Spleen (tissue), 7 donors: Measurements from ENCODE around the gene DSC1.

Source experiments
- CTCF ChIP-seq, 11 experiments: fragments of 200-600 bp in 7 of 11; fragments of 450-650 bp in 4 of 11; sonication (generic) in 4 of 11; IDR thresholded peaks in 8 of 11; conservative IDR thresholded peaks in 3 of 11; 1 replicate in 7 of 11; 2 replicates in 4 of 11; pipeline versions ENCODE4 v1.4.0 to v1.8.0; 2016 to 2021; ENCODE audit warnings: antibody characterized with exemption in 11 of 11, inconsistent platforms in 4 of 11, mild to moderate bottlenecking in 1 of 11
- POLR2A ChIP-seq, 3 donors: fragments of 450-650 bp; IDR thresholded peaks; one replicate each; pipeline ENCODE4 v1.5.1; 2017; ENCODE audit warnings: antibody characterized with exemption in 3 of 3, mild to moderate bottlenecking in 1 of 3
- POLR2AphosphoS5 ChIP-seq, 3 donors: sonication (generic); formaldehyde crosslinking; IDR thresholded peaks; one replicate each; pipeline ENCODE4 v1.5.1; 2017; ENCODE audit warnings: antibody characterized with exemption in 3 of 3
- donor health status: DM: no; HTN: no; CAD: no; lungs with moderate emphysema.
- donor health status: DM: no; HTN: no; CAD: no.
- donor health status: DM: no; HTN: no; CAD: no.

- no peak for TF ChIP-seq CTCF (IDR thresholded peaks at IDR 0.05 in 8 of 11, conservative IDR thresholded peaks at IDR 0.05 in 3 of 11)
- TF ChIP-seq POLR2A (IDR thresholded peaks at IDR 0.05): no peak
- no peak for TF ChIP-seq POLR2AphosphoS5 (IDR thresholded peaks at IDR 0.05)
Observed at GRCh38 chr18:31204166-31204565, 41.5 kb upstream of the DSC1 start.
